CD4-positive, alpha-beta T cell treated with Interleukin-12 subunit alpha and Interleukin-12 subunit beta, for 1 hour (primary cell): ENCODE measurements around the gene CXCL12.

Experiments
- DNase-seq: peaks from one replicate; pipeline ENCODE4 v3.0.0-alpha.2; 2020

The CXCL12 gene

GRCh38 chr10:44385026-44385695 is at the start of gene CXCL12:
CXCL12 (minus strand) TSS chr10:44385097; CDS start chr10:44385005, 92 bp downstream.
- DNase-seq, result no peak

DNA sequence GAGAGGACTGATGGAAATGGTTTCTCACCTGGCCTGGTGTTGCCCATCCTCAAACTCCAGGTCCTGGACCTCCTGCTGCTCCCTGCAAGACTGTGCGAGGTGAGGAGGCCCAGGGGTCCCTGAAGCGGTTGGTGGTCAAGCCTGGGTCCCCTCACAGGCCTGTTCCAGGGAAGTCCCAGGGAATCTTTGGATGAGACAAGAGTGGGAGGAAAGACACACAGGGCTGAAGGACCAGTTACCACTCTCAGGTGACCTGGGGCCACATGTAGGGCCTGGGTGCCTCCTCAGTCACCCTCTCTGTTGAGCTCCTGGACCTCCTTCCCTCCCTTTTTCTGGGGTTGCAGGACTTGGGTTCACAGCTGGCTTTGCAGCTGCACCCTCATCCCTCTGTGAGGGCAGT is 42.6 kb upstream of the CXCL12 start:
- no peak for DNase-seq

- DNase-seq, result no peak
Measured at GRCh38 chr10:44427037-44427436, 42.1 kb upstream of the CXCL12 start.

- no peak for DNase-seq
Measured at GRCh38 chr10:44426247-44427034, 41.5 kb upstream of the CXCL12 start.

DNA sequence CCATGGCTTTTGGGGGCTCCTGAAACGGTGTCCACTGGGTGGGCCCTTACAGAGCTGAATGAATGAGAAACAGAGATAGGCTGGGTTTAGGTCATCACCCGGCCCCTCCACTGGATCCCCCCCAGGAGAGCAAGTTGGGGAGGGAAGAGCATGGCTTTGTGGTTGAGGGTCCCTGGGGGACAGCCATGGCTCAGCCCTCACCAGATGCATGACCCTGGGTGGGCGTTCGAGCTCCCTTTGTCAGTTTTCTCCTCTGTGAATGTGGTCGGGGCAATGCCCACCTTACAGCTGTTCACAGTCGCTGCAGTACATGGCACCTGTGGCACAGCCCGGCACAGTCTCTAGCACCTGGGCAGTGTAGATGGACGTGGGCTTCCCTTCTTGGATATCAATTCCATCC is 40.6 kb upstream of the CXCL12 start:
- no peak for DNase-seq

- DNase-seq, result no peak
Measured at GRCh38 chr10:44424957-44425356, 40.1 kb upstream of the CXCL12 start.

GRCh38 chr10:44424298-44424697 is 39.4 kb upstream of the CXCL12 start:
- DNase-seq, result no peak

- DNase-seq, result no peak
Measured at GRCh38 chr10:44422570-44423101, 37.7 kb upstream of the CXCL12 start.

- DNase-seq, result no peak
Measured at GRCh38 chr10:44422153-44422552, 37.3 kb upstream of the CXCL12 start.

- no peak for DNase-seq
Measured at GRCh38 chr10:44419790-44420549, 35.1 kb upstream of the CXCL12 start.

DNA sequence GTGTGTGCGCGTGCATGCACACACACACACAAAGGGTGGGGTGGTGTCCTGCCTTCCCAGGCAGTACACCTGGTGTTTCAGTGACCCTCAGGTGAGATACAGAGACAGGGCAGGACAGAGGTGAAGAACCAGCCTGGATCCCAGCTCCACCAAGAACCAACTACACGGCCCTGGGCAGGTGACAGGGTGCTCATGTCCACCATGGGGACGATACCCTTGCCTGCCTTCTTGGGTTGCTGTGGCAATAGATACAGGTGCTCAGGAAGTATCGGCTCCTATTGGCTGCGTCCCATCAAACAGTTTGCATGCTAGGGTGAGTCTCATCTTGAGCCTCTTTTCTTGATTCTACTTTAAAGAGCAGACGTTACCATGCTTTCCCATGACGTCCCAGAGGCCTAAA is 33.7 kb upstream of the CXCL12 start:
- no peak for DNase-seq

DNA sequence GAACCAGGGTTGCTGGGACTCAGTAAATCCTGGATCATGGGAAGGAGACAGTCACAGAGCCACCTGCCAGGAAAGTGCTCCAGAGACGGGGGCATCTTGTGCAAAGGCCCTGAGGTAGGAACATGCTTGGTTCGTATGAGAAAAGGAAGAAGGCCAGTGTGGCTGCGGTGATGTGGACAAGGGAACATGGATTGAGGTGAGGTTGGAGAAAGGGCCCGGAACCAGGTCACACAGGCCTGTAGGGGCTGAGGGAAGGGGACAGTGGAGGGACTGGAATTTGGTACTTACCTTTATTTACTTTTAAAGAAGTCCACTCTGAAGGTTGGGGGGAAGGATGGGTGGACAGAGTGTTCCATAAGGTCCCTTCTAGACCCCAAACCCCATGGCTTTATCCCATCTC is 32.9 kb upstream of the CXCL12 start:
- DNase-seq, result no peak

- DNase-seq, result no peak
Measured at GRCh38 chr10:44416936-44417335, 32.0 kb upstream of the CXCL12 start.

DNA sequence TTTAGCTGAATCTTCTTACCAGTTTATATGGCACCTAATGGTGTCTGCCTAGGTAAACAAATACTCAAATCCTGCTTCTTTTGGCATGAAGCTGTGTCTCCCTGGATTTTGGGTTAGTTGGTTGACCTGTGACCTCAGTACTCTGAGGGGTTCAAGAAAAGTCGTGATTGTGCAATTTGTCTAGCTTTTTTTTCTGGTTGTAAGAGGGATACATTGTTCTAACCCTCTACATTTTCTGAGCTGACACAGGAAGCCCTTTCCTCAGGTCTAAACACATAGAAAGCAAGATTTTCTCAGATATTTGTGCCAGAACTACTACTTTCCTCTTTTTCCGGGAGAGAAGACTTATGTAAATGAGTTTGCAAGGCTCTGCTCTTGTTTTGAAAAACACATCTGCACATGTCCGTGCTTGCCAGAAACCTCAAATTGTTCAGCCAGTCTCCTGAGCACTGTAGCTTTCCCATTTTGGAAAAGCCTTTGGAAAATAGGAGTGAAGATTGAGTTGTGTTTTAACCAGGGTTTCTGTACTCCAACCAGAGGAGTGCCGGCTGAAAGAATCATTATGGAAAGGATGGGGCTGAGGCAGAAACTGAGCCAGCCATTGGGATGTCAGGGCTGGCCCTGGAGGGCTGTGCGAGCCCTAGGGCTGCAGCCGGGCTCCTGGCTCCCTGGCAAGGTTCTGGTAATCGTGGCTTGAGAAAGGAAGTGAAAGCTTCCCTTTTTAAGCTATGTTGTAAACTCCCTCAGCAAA is 31.3 kb upstream of the CXCL12 start:
- no peak for DNase-seq

DNA sequence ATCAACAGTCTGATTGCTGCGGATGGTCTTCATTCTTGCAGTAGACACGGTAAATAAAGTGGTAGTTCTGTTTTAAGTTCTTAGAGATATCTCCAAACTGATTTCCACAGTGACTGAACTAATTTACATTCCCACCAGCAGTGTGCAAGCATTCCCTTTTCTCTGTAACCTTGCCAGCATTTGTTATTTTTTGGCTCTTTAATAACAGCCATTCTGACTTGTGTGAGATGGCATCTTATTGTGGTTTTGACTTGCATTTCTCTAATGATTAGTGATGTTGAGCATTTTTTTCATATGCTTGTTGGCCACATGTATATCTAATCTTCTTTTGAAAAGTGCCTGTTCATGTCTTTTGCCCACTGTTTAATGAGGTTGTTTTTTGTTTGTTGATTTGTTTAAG is 30.2 kb upstream of the CXCL12 start:
- DNase-seq, result no peak

DNA sequence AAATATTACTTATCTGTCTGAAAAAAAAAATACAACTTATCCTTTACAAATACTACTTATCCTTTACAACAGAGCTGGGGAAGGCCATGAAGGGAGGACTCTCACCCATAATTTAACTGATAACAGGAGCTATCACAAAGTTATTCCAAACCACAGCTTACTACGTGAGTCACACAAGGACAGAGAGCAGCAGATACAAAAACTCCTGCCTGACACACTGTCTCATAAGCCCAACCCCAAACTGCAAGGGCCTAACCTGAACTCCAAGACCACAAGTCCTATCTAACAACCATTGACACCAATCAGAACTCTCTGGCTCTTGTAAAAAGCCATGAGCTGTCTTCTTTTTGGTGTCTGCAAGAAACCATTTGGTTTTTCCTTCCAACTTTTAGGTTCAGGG is 28.5 kb upstream of the CXCL12 start:
- DNase-seq, result no peak

- no peak for DNase-seq
Measured at GRCh38 chr10:44411251-44411650, 26.4 kb upstream of the CXCL12 start.

GRCh38 chr10:44404741-44405437 is 20.0 kb upstream of the CXCL12 start:
- no peak for DNase-seq

- no peak for DNase-seq
Measured at GRCh38 chr10:44402465-44403195, 17.7 kb upstream of the CXCL12 start.

DNA sequence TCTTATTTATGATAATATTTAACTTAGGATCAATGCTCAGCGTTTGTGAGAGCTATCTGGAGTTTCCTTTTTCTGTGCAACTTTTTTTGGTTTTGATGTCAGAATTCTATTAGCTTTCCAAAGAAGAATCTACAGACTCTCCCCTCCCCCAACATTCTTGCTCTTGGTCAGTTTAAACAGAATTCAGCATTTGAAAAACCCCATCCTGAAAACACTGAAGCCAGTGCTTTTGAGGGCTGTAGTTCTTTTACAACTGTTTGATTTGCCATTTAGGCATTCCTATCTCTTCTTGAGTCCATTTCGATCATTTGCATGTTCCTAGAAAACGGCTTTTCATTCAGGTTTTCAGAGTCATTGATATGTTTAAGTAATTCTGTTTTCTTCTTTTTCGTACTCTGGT is 15.6 kb upstream of the CXCL12 start:
- no peak for DNase-seq

DNA sequence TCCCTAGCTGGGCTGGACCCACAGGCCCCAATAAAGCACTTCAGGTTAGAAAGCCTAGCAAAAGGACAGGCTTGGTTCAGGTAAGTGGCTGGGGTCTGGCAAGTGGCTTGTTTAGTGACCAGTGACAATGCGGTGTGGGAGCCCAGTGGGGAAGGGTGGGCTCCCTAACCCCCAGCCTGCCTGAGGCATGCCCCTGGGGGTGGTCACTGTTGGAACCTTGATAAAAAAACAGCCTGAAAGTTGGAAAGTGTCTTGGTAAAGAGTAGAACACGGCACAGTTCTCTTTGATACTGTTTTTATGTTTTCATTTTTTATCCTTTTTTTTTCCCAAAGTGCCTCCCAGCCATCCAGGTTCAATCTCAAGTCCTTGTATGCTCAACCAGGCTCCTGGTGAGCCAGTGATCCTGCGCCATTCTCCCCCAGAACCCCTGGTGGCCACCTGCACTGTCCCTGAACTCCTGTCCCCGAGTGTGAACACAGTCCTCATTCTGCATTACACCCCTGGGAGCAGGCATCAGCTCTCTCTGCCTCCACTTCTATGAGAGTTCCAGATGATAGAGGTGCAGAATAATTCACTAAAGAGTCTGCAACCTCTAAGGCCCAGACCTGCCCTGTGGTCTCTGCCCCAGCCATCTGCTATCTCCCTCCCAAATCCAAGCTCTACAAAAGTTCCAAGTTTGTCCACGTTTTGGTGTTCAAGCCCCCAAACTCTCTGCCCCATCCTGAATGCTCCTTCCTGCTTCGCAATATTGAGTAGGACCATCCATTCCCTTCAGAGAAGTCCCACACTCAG is 15.0 kb upstream of the CXCL12 start:
- DNase-seq, result no peak
